RWPE2 (cell line): Measurements from ENCODE around the gene ARHGAP31.

Experiments used
- ATAC-seq: fragments of 200-7000 bp; cut with Tn5 transposase; 3 replicates; pipeline ENCODE4 v1.9.1; 2021; ENCODE audit warnings: low read depth
- DNase-seq: peaks from one replicate; pipeline ENCODE4 v3.0.0-alpha.2; 2020; ENCODE audit warnings: low spot score
- H3K27ac ChIP-seq: fragments of 450-650 bp; 2 replicates; pipeline ENCODE4 v1.5.1; 2017; ENCODE audit warnings: mild to moderate bottlenecking; ENCODE audit not compliant: poor library complexity, severe bottlenecking
- H3K27me3 ChIP-seq: fragments of 250-450 bp; sonication (Bioruptor Pico); 2 replicates; pipeline ENCODE4 v1.5.1; 2021; ENCODE audit warnings: mild to moderate bottlenecking, moderate library complexity; ENCODE audit not compliant: insufficient read depth, poor library complexity, severe bottlenecking
- H3K36me3 ChIP-seq: fragments of 250-450 bp; sonication (Bioruptor Pico); 2 replicates; pipeline ENCODE4 v1.5.1; 2020; ENCODE audit warnings: low read depth, mild to moderate bottlenecking, moderate library complexity
- H3K4me1 ChIP-seq: fragments of 250-450 bp; sonication (Bioruptor Pico); 2 replicates; pipeline ENCODE4 v1.5.1; 2021; ENCODE audit warnings: mild to moderate bottlenecking, moderate library complexity; ENCODE audit not compliant: insufficient read depth, poor library complexity, severe bottlenecking
- H3K4me3 ChIP-seq: fragments of 250-450 bp; sonication (Bioruptor Pico); 2 replicates; pipeline ENCODE4 v1.5.1; 2021; ENCODE audit warnings: mild to moderate bottlenecking, moderate library complexity; ENCODE audit not compliant: severe bottlenecking
- H3K9me3 ChIP-seq: fragments of 250-450 bp; sonication (Bioruptor Pico); 2 replicates; pipeline ENCODE4 v1.5.1; 2021; ENCODE audit warnings: mild to moderate bottlenecking, moderate library complexity; ENCODE audit not compliant: severe bottlenecking
- TF ChIP-seq, protein P1 (sequence below): fragments of 450-650 bp; IDR thresholded peaks from one replicate; pipeline ENCODE4 v1.5.1; 2017; ENCODE audit warnings: mild to moderate bottlenecking, moderate library complexity; ENCODE audit not compliant: poor library complexity, severe bottlenecking

ARHGAP31 gene

GRCh38 chr3:119294696-119295671 is 801 bp downstream of the ARHGAP31 start:
- no peaks in the 10 kb centered on the region for H3K27me3 ChIP-seq
- H3K27ac ChIP-seq = no peak overlapping the region
- ATAC-seq (peak; percentile 33), DNase-seq (no peak)
- H3K9me3 ChIP-seq = no peaks in the 10 kb centered on the region
- H3K36me3 ChIP-seq = no peaks in the 10 kb centered on the region
- H3K4me1 ChIP-seq = no peaks in the 10 kb centered on the region
- TF ChIP-seq, protein P1, sequence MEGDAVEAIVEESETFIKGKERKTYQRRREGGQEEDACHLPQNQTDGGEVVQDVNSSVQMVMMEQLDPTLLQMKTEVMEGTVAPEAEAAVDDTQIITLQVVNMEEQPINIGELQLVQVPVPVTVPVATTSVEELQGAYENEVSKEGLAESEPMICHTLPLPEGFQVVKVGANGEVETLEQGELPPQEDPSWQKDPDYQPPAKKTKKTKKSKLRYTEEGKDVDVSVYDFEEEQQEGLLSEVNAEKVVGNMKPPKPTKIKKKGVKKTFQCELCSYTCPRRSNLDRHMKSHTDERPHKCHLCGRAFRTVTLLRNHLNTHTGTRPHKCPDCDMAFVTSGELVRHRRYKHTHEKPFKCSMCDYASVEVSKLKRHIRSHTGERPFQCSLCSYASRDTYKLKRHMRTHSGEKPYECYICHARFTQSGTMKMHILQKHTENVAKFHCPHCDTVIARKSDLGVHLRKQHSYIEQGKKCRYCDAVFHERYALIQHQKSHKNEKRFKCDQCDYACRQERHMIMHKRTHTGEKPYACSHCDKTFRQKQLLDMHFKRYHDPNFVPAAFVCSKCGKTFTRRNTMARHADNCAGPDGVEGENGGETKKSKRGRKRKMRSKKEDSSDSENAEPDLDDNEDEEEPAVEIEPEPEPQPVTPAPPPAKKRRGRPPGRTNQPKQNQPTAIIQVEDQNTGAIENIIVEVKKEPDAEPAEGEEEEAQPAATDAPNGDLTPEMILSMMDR = no peak
- peak overlapping the region; percentile 42 for H3K4me3 ChIP-seq

- H3K4me3 ChIP-seq = no peak overlapping the region
- TF ChIP-seq, protein P1 = no peak
These were observed 1.9 kb downstream of the ARHGAP31 start for GRCh38 chr3:119295816-119296726.

DNA sequence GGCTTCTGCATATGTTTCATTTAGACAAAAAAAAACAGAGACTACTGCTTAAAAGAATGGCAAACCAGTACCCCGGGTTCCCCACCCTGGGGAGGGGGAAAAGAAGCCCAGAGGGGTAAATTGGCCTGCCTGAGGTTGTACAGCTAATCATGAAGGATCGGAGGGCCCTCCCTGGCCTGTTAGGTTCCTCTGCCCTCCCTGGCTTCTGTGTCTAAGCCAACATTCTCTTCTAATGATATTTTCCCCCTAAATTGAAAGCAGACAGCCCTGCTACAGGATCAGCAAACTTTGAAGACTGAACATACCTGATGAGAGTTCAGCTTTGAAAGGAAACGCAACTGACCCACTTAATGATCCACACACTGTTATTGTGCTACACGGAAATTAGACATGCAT is 2.5 kb downstream of the ARHGAP31 start:
- no peaks in the 10 kb centered on the region for H3K4me1 ChIP-seq
- ATAC-seq (no peak), DNase-seq (no peak)
- no peak overlapping the region for H3K4me3 ChIP-seq
- TF ChIP-seq, protein P1 = no peak
- H3K36me3 ChIP-seq = no peaks in the 10 kb centered on the region
- no peaks in the 10 kb centered on the region for H3K27me3 ChIP-seq
- H3K9me3 ChIP-seq = no peaks in the 10 kb centered on the region
- no peak overlapping the region for H3K27ac ChIP-seq

More at GRCh38 chr3:119295816-119296726, 1.9 kb downstream of the ARHGAP31 start:
- H3K9me3 ChIP-seq = no peaks in the 10 kb centered on the region
- H3K4me1 ChIP-seq = no peaks in the 10 kb centered on the region
- H3K27me3 ChIP-seq = no peaks in the 10 kb centered on the region
- no peak for DNase-seq
- no peak overlapping the region for H3K27ac ChIP-seq
- no peak for ATAC-seq
- H3K36me3 ChIP-seq = no peaks in the 10 kb centered on the region

- H3K4me1 ChIP-seq = no peaks in the 10 kb centered on the region
- ATAC-seq = no peak
These were observed 3.0 kb downstream of the ARHGAP31 start for GRCh38 chr3:119297169-119297568.

More at GRCh38 chr3:119297169-119297568, 3.0 kb downstream of the ARHGAP31 start:
- H3K27me3 ChIP-seq = no peaks in the 10 kb centered on the region
- no peak overlapping the region for H3K27ac ChIP-seq
- TF ChIP-seq, protein P1 = no peak
- DNase-seq = no peak
- no peaks in the 10 kb centered on the region for H3K36me3 ChIP-seq
- H3K4me3 ChIP-seq = no peak overlapping the region
- no peaks in the 10 kb centered on the region for H3K9me3 ChIP-seq
